GM12878 (cell line): ENCODE results near the gene COQ4. TPM values are rescaled to one million over a fixed set of nuclear protein-coding genes. Genes with fewer than 3 reads are reported as not detected.

Source experiments
- ATAC-seq: fragments of 200-7000 bp; cut with Tn5 transposase; 3 replicates; pipeline ENCODE4 v1.9.1; 2020; ENCODE audit warnings: mild to moderate bottlenecking, moderate library complexity
- BruUV-seq: library from RNA; stranded (reverse); fragments of 400-500 nt; replicated peaks from 2 replicates; lab custom pipeline; 2021; lab: Mats Ljungman, UMichigan
- CTCF ChIA-PET: fragments of 300-600 bp; sonication (Branson Sonifier 250); formaldehyde crosslinking; extraction: SDS; loops from one replicate; lab custom pipeline; 2021; ENCODE audit warnings: inconsistent platforms; lab: Yijun Ruan, JAX
- POLR2A ChIA-PET: fragments of 350-600 bp; formaldehyde crosslinking; extraction: SDS; loops from one replicate; lab custom pipeline; 2021; ENCODE audit warnings: inconsistent platforms; lab: Charles Lee
- RAD21 ChIA-PET: fragments of 300-600 bp; sonication (Branson Sonifier 250); formaldehyde crosslinking; loops from one replicate; lab custom pipeline; 2023; ENCODE audit warnings: antibody characterized with exemption; ENCODE audit not compliant: unreplicated experiment; lab: Charles Lee
- SMC1A ChIA-PET: fragments of 300-600 bp; sonication (Branson Sonifier 250); formaldehyde crosslinking; loops from one replicate; lab custom pipeline; 2023; ENCODE audit not compliant: unreplicated experiment, uncharacterized antibody; lab: Charles Lee
- DNase-seq: peaks from one replicate; pipeline ENCODE4 v3.0.0-alpha.2; 2011; ENCODE audit warnings: low read depth, low spot score
- FAIRE-seq: peaks from 3 replicates; lab custom pipeline; 2011; peaks lifted over from hg19 to GRCh38; lab: Jason Lieb, UNC
- H2AFZ ChIP-seq: 2 replicates; pipeline ENCODE4 v1.6.0; 2011; ENCODE audit warnings: low read depth, low read length, control low read depth; ENCODE audit not compliant: control insufficient read depth
- H3K27ac ChIP-seq: 2 replicates; pipeline ENCODE4 v1.5.1; 2011; ENCODE audit warnings: control low read depth; ENCODE audit not compliant: control insufficient read depth, insufficient read depth
- H3K27me3 ChIP-seq, 2 experiments: replicated peaks in 1 of 2; 2 replicates each; pipeline versions ENCODE4 v1.6.0 to v1.6.1; 2011; ENCODE audit warnings: low read length in 1 of 2; ENCODE audit not compliant: control insufficient read depth in 2 of 2, insufficient read depth in 2 of 2
- H3K36me3 ChIP-seq, 2 experiments: 2 replicates each; pipeline ENCODE4 v1.5.1; 2011; ENCODE audit warnings: low read length in 1 of 2; ENCODE audit not compliant: control insufficient read depth in 2 of 2, insufficient read depth in 2 of 2
- H3K4me1 ChIP-seq: 2 replicates; pipeline ENCODE4 v1.6.1; 2011; ENCODE audit warnings: mild to moderate bottlenecking, low read length, moderate library complexity, mixed read lengths; ENCODE audit not compliant: control insufficient read depth, insufficient read depth
- H3K4me2 ChIP-seq: 2 replicates; pipeline ENCODE4 v1.6.0; 2011; ENCODE audit warnings: control low read depth; ENCODE audit not compliant: control insufficient read depth, insufficient read depth
- H3K4me3 ChIP-seq: fragments of 200-600 bp; sonication (generic); 2 replicates; pipeline ENCODE4 v1.5.1; 2016
- H3K79me2 ChIP-seq: 2 replicates; pipeline ENCODE4 v1.6.0; 2011; ENCODE audit warnings: low read length; ENCODE audit not compliant: control insufficient read depth, insufficient read depth
- H3K9ac ChIP-seq: 2 replicates; pipeline ENCODE4 v1.8.0; 2011; ENCODE audit warnings: low read length, control low read depth, mixed read lengths; ENCODE audit not compliant: control insufficient read depth, insufficient read depth
- H3K9me3 ChIP-seq: replicated peaks from 3 replicates; pipeline ENCODE4 v1.5.1; 2011; ENCODE audit warnings: mild to moderate bottlenecking, low read length; ENCODE audit not compliant: control insufficient read depth, insufficient read depth
- H4K20me1 ChIP-seq: 2 replicates; pipeline ENCODE4 v1.6.0; 2011; ENCODE audit not compliant: control insufficient read depth, insufficient read depth
- BHLHE40 ChIP-seq, 2 experiments: fragments of 450-650 bp in 1 of 2; IDR thresholded peaks; 2 replicates each; pipeline ENCODE4 v1.6.1; 2011 to 2017; ENCODE audit warnings: low read depth in 2 of 2, borderline replicate concordance in 1 of 2, improper control_type of control experiment in 1 of 2, low read length in 1 of 2, mild to moderate bottlenecking in 1 of 2
- MTA3 ChIP-seq: IDR thresholded peaks from 2 replicates; pipeline ENCODE4 v1.6.1; 2012; ENCODE audit warnings: low read length, inconsistent platforms, borderline replicate concordance
- NBN ChIP-seq: fragments of 450-650 bp; IDR thresholded peaks from 2 replicates; pipeline ENCODE4 v1.6.1; 2016
- NKRF ChIP-seq: fragments of 450-650 bp; conservative IDR thresholded peaks from 2 replicates; pipeline ENCODE4 v1.6.1; 2017; ENCODE audit warnings: mild to moderate bottlenecking, moderate library complexity
- NR2C1 ChIP-seq: fragments of 450-650 bp; IDR thresholded peaks from 2 replicates; pipeline ENCODE4 v1.6.1; 2017; ENCODE audit warnings: antibody characterized with exemption, mild to moderate bottlenecking, moderate library complexity
- PML ChIP-seq: IDR thresholded peaks from 2 replicates; pipeline ENCODE4 v1.6.1; 2012; ENCODE audit warnings: low read length, inconsistent platforms
- POLR2AphosphoS2 ChIP-seq: IDR thresholded peaks from 2 replicates; pipeline ENCODE4 v1.6.1; 2011; ENCODE audit warnings: low read depth, mild to moderate bottlenecking, low read length, improper control_type of control experiment, moderate library complexity
- POLR2AphosphoS5 ChIP-seq: IDR thresholded peaks from 2 replicates; pipeline ENCODE4 v1.6.1; 2011; ENCODE audit warnings: mild to moderate bottlenecking, low read length, inconsistent platforms
- PRDM15 ChIP-seq: fragments of 450-650 bp; formaldehyde crosslinking; IDR thresholded peaks from 2 replicates; pipeline ENCODE4 v1.4.0; 2020; ENCODE audit warnings: mild to moderate bottlenecking, moderate library complexity
- RAD51 ChIP-seq: fragments of 450-650 bp; IDR thresholded peaks from 2 replicates; pipeline ENCODE4 v1.6.1; 2016; ENCODE audit warnings: moderate library complexity, mild to moderate bottlenecking, inconsistent platforms
- SMAD5 ChIP-seq: IDR thresholded peaks from 2 replicates; pipeline ENCODE4 v1.6.1; 2016; ENCODE audit warnings: antibody characterized with exemption, low read depth
- USF1 ChIP-seq: IDR thresholded peaks from 2 replicates; pipeline ENCODE4 v1.6.1; 2011; ENCODE audit warnings: borderline replicate concordance, low read depth, mild to moderate bottlenecking, moderate library complexity, mixed read lengths, low read length; ENCODE audit not compliant: insufficient read depth; ENCODE audit errors: extremely low read length
- USF2 ChIP-seq: IDR thresholded peaks from 2 replicates; pipeline ENCODE4 v1.6.1; 2011; ENCODE audit warnings: low read depth, low read length, improper control_type of control experiment, borderline replicate concordance
- WGBS: methylation state at CpG from one replicate; pipeline ENCODE4 v1.1.6; 2016; ENCODE audit warnings: low lambda C conversion rate; ENCODE audit not compliant: insufficient replicate concordance, insufficient coverage; ENCODE audit errors: missing lambda C conversion rate; 5-methylcytosine and 5-hydroxymethylcytosine counted together
- in situ Hi-C: fragments of 300-500 bp; cut with MboI; formaldehyde crosslinking; loops from 9 replicates; pipeline ENCODE4 v1.14.3; 2018; ENCODE audit warnings: mixed read lengths
- intact Hi-C: fragments of 100-400 bp; cut with micrococcal nuclease; formaldehyde crosslinking; loops from one replicate; pipeline ENCODE4 v1.14.2; 2022; ENCODE audit not compliant: unreplicated experiment
- polyA plus RNA-seq, 11 experiments: library from polyadenylated mRNA; depleted of rRNA in 4 of 11; unstranded in 6 of 11; stranded (reverse) in 5 of 11; fragments of >200 nt; fragmentation: Nextera tagmentation in 4 of 11; fragmentation: Illumina TruSeq in 1 of 11; extraction: Ambion mirVana in 4 of 11; extraction: Trizol in 1 of 11; gene quantifications; 1 replicate in 1 of 11; 2 replicates in 10 of 11; pipeline versions ENCODE4 v1.2.1 to v1.2.3, GENCODE V29; 2011 to 2016; ENCODE audit warnings: inconsistent platforms in 2 of 11, missing spikeins in 2 of 11, low read depth in 1 of 11
- total RNA-seq, 4 experiments: library from RNA; depleted of rRNA in 3 of 4; stranded (reverse); fragments of >200 nt in 3 of 4; fragmentation: Illumina TruSeq in 1 of 4; extraction: Trizol in 1 of 4; gene quantifications; 2 replicates each; pipeline versions ENCODE4 v1.2.1 to v1.2.3, GENCODE V29; 2013 to 2021

Gene COQ4
- total and polyA plus RNA-seq, 10 of the 15 experiments (the other 5 are each of a cell fraction or from before 2014, with no cell fraction given), result 3.8 to 64.1 (median 38.6) TPM

GRCh38 chr9:128321879-128322403 lies 698 bp upstream of the COQ4 start:
- peaks cover 6% of the 10 kb centered on the region for H3K4me1 ChIP-seq
- BruUV-seq, result TSS peak; percentile 89
- FAIRE-seq, result no peak
- H3K4me3 ChIP-seq, result peak overlapping the region; percentile 96
- no peaks in the 10 kb centered on the region for H3K27me3 ChIP-seq
- ChIA-PET SMC1A (interaction anchor here (1.1 kb wide), 1 partner anchor 40 kb away, joined by 3 read pairs; no protein-coding TSS in a partner anchor), CTCF (interaction anchor here (0.7 to 2.6 kb wide), 6 partner anchors 18 to 98 kb away, joined by 3 to 6 read pairs (median 3); no protein-coding TSS in a partner anchor), RAD21 (interaction anchor here (0.5 to 1.7 kb wide), 2 partner anchors 19 to 859 kb away, joined by 3 to 4 read pairs; no protein-coding TSS in a partner anchor), POLR2A (interaction anchor here (1.0 kb wide), 1 partner anchor 18 kb away, joined by 3 read pairs; no protein-coding TSS in a partner anchor)
- intact Hi-C loops (loop anchor here (1.0 kb wide), 2 partner anchors 18 to 46 kb away; partner anchors contain the start of genes GOLGA2, SLC27A4 and SWI5), in situ Hi-C loops (no loop called here)
- no peak for DNase-seq
- peaks cover 1 to 13% of the 10 kb centered on the region in 2 experiments for H3K36me3 ChIP-seq
- H2AFZ ChIP-seq, result peak overlapping the region; percentile 95
- under 1% methylated on average over 21 of the region's 21 CpGs for WGBS
- peak overlapping the region; percentile 87 for H3K4me2 ChIP-seq
- peaks cover 29% of the 10 kb centered on the region for H3K79me2 ChIP-seq
- H3K27ac ChIP-seq, result peak overlapping the region; percentile 69
- peak overlapping the region; percentile 65 for H3K9ac ChIP-seq
- H3K9me3 ChIP-seq, result no peaks in the 10 kb centered on the region
- H4K20me1 ChIP-seq, result no peaks in the 10 kb centered on the region
- TF ChIP-seq NKRF, result 0 out of 2 replicates have a peak, but pooled peaks have one; percentile 77
- no peak for TF ChIP-seq NBN
- peak; percentile 55 for TF ChIP-seq USF2
- TF ChIP-seq MTA3, result peak; percentile 64; the same call in 1 of the 2 replicates
- TF ChIP-seq BHLHE40 (IDR thresholded peaks at IDR 0.05; ENCODE audit: borderline replicate concordance in 1 of 2, low read depth in 2 of 2, low read length in 1 of 2), result peak; percentile 65 to 84
- TF ChIP-seq USF1, result peak; percentile 72
- TF ChIP-seq POLR2AphosphoS2, result no peak
- peak; percentile 98 for TF ChIP-seq RAD51
- TF ChIP-seq NR2C1, result no peak
- TF ChIP-seq PML, result 0 out of 2 replicates have a peak, but pooled peaks have one; percentile 74
- TF ChIP-seq PRDM15 (CRISPR knock-in tag), result 0 out of 2 replicates have a peak, but pooled peaks have one; percentile 67
- TF ChIP-seq POLR2AphosphoS5, result peak; percentile 83
- TF ChIP-seq SMAD5, result peak; percentile 77; the same call in 1 of the 2 replicates
- ATAC-seq, result peak; percentile 18
